Endothelial cell of hepatic sinusoid (primary cell): Measurements from ENCODE around the gene CMTM4.

Source experiments
- in situ Hi-C: cut with HindIII; loops from 2 replicates; pipeline ENCODE4 v1.10.0; 2017; ENCODE audit warnings: low sequenced_read_pairs

Gene CMTM4

GRCh38 chr16:66618588-66619375 lies 77.8 kb downstream of the CMTM4 start:
- in situ Hi-C loops = no loop called here

GRCh38 chr16:66617728-66618127 lies 78.8 kb downstream of the CMTM4 start:
- in situ Hi-C loops = no loop called here

- in situ Hi-C loops = no loop called here
Observed at GRCh38 chr16:66617010-66617434, 79.5 kb downstream of the CMTM4 start.

- in situ Hi-C loops = no loop called here
Observed at GRCh38 chr16:66616592-66616991, 80.0 kb downstream of the CMTM4 start.

GRCh38 chr16:66616169-66616568 lies 80.4 kb downstream of the CMTM4 start:
- in situ Hi-C loops = no loop called here

GRCh38 chr16:66614161-66614802 lies 82.3 kb downstream of the CMTM4 start:
- in situ Hi-C loops = loop anchor here (5.0 kb wide), 1 partner anchor 42 kb away; no protein-coding TSS in a partner anchor

GRCh38 chr16:66612422-66612821 lies 84.1 kb downstream of the CMTM4 start:
- in situ Hi-C loops = loop anchor here (5.0 kb wide), 1 partner anchor 40 kb away; no protein-coding TSS in a partner anchor

GRCh38 chr16:66611911-66612310 lies 84.6 kb downstream of the CMTM4 start:
- in situ Hi-C loops = loop anchor here (5.0 kb wide), 1 partner anchor 40 kb away; no protein-coding TSS in a partner anchor

GRCh38 chr16:66610111-66610820 lies 86.3 kb downstream of the CMTM4 start:
- in situ Hi-C loops = loop anchor here (5.0 kb wide), 1 partner anchor 38 kb away; no protein-coding TSS in a partner anchor

- in situ Hi-C loops = no loop called here
Observed at GRCh38 chr16:66609139-66609510, 87.4 kb downstream of the CMTM4 start.

- in situ Hi-C loops = no loop called here
Observed at GRCh38 chr16:66608241-66609138, 88.1 kb downstream of the CMTM4 start.

GRCh38 chr16:66605979-66606751 lies 90.4 kb downstream of the CMTM4 start:
- in situ Hi-C loops = no loop called here

GRCh38 chr16:66605177-66605978 lies 91.2 kb downstream of the CMTM4 start:
- in situ Hi-C loops = no loop called here

- in situ Hi-C loops = no loop called here
Observed at GRCh38 chr16:66604376-66605176, 92.0 kb downstream of the CMTM4 start, which contains the start of gene CMTM3. CMTM3 (plus strand) TSS chr16:66604704; CDS start chr16:66604806, 102 bp downstream.

GRCh38 chr16:66603537-66604375 lies 92.8 kb downstream of the CMTM4 start:
- in situ Hi-C loops = no loop called here

- in situ Hi-C loops = no loop called here
Observed at GRCh38 chr16:66601471-66601870, 95.1 kb downstream of the CMTM4 start.

GRCh38 chr16:66600477-66600876 lies 96.1 kb downstream of the CMTM4 start:
- in situ Hi-C loops = no loop called here
